ENCODE data around the gene PYGB.
"Not testable (repeated sequence)": the region's sequence is repeated elsewhere in the genome, so short reads cannot be mapped to it uniquely, and the experiment has no call there.

PYGB gene

DNA sequence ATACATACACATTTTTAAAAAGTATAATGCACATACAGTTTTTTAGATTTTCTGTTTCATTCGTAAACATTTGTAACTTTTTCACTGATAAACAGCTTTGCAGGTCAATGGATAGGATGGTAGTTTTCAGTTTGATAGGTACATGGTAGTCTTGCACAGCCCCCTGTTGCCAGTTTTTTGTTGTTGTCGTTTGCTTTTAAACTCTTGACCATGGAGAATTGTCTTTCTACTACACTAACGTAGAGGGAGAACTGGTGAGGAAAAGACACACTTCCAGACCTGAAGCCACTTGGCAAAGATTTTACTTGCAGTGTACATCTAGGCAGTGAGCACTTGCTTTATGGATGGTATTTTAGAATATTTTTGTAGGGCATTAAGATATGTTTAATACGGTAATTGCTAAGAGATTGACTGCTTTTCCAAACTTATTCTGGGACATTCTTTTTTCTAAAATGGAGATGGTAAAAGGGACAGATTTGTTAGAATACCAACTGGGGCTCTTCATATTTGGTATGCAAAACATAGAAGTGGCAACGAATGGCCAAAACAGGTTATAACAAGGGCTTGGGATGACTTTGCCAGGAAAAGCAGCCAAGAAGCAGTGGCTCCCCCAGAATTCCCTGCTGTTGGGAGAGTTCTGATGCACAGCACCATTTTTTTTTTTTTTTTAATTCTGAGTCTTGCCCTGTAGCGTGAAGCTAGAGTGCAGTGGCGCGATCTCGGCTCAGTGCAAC, 1.5 kb downstream of the PYGB start:
- DNase-seq (ENCODE audit: low read depth in 2 of 2), result no peak

DNA sequence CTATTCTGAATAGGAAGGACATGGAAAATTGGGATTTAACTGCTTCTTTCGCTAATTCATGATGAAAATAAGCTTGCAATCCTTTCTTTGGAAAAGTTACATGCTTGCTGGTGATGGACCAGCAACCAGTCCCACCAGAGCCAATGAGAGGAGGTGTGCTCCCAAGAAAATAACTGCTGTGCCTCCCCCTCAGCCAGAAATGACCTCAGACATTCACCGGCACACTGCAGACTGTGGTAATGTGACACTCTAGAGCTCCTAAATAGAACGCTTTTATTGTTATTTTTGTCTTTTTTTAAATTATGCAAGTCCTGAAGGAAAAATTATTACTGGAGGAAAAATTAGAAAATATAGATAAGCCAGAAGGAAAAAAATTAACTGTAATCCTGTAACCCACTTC, 2.6 kb downstream of the PYGB start:
- DNase-seq (ENCODE audit: low read depth in 2 of 2), result no peak

DNA sequence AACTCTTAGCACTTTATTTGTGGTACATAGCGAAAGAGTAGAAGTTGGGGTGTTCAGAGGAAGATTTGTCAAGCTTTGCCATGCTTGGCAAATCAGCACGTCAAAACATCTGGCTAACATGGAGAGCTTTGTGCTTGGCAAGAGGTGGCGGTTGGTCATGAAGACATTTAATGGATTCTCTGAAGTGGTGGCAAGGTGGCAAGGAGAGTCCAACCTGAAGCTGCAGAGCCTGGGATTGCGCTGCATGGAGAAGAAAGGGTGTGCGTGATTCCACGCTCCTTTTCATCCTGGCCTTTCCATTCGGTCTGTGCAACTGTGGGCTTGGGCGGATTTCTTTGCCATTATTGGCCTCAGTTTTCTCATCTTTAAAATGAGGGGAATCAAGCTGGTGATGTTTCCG, 3.1 kb downstream of the PYGB start:
- DNase-seq (ENCODE audit: low read depth in 2 of 2), result no peak

DNA sequence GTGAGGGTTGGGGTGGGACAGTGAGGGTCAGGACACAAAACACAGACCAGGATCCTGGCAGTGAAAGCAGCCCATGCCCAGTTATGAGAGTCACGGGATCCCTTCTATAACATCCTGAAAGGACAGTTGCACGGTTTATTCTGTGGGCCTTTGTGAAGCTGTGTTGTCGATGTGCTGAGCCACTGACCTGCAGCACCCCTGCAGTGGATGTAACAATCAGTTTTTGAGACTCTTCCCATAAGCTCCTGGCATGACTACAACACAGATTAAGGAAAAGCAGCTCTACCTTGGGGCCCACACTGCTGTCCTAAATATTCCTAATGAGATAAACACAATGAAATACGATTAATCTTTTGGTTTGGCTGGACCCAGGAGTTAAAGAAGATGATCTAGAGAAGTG, 3.7 kb downstream of the PYGB start:
- DNase-seq (ENCODE audit: low read depth in 2 of 2), result no peak

DNA sequence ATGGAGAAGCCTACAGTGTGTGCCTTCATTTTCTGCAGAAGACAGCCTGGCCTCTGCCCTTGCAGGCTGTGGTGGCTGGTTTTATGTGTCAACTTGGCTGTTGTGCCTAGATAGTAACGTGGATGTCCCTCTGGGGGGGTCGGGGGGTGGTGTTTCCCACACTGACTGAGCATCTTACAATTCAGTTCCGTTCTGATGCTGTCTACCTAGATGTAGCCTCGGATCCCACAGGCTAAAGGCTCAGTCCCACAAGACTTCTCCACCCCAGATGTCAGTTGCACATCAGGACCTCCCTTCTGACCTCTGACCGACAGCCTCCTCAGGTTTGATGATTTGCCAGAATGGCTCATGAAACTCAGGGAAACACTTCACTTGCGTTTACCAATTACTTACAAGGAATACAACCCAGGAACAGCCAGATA, 4.4 kb downstream of the PYGB start:
- DNase-seq (ENCODE audit: low read depth in 2 of 2), result no peak

DNA sequence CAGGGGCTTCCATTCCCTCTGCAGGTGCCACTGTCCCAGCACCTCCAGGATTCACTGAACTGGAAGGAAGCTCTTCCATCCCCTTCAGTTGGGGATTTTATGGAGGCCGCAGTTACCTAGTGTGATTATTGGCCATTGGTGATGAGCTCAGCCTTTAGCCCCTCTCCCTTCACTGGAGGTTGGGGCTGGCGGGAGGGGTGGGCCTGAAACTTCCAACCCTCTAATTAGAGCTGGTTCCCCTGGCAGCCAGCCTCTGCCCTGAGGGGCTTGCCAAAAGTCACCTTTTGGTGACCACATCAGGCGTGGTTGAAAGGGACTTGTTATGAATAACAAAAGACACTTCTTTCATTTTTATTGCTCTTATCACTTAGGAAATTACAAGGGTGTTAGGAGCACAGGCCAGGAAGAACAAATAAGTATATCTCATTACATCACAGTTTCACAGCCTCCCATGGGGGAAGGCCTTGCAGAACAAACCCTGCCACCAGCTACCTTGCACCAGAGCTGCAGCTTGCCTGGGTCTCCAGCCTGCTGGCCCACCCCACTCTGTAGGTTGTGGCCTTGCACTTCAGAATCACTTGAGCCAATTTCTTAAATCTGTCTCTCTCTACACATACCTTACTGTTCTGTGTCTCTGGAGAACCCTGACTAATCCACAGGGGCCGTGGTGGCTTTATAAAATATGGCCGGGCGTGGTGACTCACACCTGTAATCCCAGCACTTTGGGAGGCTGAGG, 5.0 kb downstream of the PYGB start:
- DNase-seq (ENCODE audit: low read depth in 2 of 2), result no peak

DNA sequence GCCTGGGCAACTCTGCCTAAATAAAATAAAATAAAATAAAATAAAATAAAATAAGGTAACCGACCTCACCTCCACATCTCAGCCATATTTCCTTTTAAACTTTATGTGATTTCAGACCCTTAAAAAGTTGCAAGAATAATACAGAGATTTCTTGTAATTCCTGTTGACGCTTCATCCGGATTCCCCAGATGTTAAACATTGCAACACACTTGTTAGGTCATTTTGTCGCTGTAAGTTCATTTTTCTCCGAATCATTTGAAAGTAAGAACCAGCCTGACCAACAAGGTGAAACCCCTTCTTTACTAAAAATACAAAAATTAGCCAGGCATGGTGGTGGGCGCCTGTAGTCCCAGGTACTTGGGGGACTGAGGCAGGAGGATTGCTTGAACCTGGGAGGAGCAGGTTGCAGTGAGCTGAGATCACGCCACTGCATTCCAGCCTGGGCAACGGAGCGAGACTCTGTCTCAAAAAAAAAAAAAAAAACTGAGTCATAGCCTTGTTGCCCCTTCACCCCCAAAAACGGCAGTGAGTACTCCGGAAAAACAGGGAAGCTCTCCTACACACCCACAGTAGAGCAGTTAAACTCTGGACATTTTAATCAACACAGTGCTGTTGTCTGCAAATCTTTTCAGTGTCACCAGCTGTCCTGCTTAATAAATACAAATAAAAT, 5.9 kb downstream of the PYGB start:
- no peak for DNase-seq (ENCODE audit: low read depth in 2 of 2)

DNA sequence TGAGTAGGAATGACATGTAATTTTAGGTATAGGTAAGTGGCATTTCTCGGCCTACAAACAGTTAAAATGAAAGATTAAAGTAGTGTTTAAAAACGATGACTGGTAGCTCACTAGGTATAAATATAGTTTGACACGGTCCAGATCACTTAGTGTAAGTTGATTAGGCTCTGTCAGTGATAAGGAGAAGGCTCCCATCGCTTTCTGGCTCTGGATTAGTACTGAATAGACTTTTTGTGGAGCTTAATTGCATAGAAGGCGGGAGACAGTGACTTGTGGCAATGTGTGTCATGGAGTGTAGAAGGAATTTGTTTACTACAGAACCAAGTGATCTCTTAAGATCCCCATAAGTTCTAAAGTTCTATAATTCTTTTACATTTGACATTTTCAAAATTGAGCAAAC, 6.7 kb downstream of the PYGB start:
- DNase-seq (ENCODE audit: low read depth in 2 of 2), result no peak

DNA sequence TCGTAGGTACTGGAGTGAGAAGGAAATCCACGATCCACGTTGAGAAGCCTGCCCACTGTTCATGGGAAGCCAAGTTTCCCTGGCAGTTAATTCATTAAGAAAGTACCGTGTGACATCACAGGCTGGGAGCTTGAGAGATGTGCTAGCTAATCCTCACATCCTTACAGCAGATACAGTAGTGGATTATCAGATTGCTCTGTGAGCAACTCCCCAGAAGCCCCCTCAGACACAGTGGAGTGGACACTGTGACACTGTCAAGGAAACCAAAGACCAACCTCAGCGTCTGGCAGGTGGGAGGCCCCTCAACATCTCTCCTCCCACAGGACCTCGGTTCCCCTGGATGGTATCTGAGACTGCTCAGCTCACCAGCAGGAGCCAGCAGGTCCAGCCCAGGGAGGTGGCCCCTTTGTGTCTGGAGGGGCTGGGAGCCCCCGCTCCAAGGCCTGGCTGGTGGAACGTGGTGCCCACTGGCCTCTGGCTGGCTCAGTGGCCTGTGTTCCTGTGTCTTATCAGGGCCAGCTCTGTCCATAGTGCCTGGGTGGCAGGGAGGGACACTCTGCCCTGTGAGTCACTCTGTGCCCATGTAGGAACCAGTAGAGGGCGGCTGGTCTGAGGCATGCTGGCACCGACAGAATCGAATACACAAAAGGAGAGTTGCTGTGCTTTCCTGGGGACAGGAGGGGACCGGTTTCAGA, 7.2 kb downstream of the PYGB start:
- no peak for DNase-seq (ENCODE audit: low read depth in 2 of 2)

DNA sequence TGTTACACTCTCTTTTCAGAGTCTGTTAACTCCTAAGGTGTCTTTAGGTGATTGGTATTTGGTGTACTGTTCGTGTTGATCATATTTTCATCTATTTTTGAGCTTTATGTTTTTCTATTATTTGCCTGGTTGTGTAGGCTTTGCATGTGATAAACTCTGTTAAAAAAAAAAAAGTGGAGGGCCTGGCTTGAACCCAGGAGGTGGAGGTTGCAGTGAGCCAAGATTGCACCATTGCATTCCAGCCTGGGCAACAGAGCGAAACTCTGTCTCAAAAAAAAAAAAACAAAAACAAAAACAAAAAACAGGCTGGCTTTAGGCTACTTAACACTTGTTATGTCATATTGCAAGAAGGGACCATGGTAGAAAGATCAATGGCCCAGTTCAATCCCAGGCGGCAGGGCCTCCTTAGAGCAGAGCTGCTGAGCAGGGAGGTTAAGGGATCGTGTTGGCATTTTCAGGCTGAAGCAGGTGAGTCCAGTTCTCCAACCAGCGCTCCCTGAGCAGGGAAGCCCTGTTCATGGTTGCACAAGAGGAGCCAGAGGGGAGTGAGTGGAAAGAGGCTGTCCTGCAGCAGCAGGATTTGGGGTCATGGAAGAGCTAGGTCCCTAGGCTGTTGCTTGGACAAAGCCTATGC, 8.5 kb downstream of the PYGB start:
- no peak for DNase-seq (ENCODE audit: low read depth in 2 of 2)

DNA sequence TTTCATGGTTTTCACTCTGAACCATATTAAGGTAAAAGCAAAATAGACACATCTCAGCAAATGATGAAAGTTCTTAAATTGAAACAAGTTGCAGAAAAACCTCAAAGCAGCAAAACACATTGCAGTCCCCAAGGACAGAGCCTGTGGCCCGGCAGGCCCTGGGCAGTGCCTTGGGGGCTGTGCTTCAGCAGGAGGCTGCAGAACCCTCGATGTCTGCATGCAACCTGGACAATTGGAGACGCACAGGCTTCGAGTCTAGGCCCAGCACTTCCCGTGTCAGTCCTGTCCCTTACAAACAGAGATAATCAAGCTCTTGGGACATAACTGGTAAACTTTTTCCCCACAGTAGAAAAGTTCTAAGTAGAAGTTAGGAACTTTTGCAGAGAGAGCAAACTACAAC, 9.2 kb downstream of the PYGB start:
- DNase-seq (ENCODE audit: low read depth in 2 of 2), result no peak

DNA sequence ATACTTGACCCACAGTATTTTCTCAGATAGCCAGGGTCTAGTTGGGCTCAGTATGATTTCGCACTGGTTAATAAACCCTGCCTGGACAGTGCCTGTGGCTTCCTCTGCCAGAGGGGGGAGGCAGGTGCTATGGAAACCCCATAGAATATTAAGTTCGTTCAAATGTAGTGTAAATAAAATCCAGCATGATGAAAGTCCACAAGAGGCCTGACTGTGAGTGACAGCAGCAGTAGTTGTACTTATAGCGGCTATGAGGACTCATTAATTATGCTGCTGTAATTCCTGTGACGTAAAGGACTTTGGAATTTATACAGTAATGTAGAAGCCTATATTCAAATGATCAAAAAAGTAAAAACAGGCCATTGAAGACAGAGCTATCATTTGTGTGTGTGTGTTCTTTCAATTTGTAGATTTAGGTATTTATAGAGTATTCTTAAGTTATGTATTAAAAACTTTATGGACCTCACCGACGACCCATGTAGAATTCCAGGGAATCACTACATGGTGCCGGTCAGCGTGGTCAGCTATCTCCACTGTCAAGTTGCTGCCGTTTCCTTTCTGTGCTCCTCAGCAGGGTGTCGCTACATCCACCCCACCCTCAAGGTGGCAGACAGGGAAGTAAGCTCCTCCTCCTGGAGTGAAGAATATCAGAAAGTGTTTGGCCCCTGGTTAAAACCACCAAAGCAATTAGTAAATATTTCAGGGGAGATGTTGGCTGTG, 10.0 kb downstream of the PYGB start:
- no peak for DNase-seq (ENCODE audit: low read depth in 2 of 2)

DNA sequence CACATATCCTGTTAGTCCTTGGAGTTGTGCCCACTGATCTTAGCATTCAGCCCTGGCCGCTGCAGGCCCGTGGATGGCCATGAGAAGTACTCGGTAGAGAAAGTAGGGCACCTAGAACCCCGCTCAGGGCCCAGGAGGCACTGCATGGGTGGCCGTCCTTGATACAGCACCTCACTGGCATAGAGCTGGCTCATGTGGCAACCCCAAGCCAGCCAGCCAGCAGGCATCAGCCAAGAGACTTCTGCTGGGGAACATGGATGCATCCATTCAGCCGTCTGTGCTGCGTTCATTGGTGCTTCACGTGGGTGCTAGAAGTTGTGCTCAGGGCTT, 10.6 kb downstream of the PYGB start:
- DNase-seq (ENCODE audit: low read depth in 2 of 2), result no peak

DNA sequence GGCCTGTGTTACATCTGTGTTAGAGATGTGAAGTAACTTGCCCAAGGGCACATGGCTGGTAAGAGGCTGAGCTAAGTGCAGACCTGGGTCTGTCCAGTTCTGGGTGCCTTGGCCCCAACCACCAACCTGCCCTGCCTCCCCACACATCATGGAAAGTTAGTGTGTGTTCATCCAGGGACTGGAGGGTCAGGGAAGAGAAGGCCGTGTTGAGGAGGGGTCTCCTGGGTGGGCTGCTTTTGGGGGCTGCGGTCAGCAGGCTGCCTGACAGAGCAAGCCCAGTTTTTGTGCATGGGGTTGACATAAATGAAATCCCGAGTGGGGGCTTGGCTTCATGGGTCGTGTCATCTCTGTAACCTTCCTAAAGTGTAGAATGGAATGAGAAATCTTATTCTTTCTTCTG, 10.9 kb downstream of the PYGB start:
- no peak for DNase-seq (ENCODE audit: low read depth in 2 of 2)

DNA sequence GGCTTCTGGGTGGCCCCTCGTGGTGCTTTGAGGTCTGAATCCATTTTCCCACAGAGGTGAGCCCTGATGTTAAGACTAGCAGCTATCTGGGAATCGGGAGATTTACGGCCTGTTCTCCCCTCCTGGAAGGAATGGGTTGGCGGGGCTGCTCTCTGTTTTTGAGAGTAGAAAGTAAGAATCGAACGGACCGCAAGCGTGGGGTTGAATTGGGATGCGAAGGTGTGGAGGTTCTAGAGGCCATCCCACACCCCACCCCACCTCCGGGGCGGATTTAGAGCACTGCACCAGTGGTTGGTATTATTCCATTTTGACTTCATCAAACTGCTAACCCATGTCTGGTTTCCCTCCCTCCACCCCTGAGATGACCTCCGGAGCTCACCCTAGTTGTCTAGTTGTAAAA, 11.5 kb downstream of the PYGB start:
- no peak for DNase-seq (ENCODE audit: low read depth in 2 of 2)

DNA sequence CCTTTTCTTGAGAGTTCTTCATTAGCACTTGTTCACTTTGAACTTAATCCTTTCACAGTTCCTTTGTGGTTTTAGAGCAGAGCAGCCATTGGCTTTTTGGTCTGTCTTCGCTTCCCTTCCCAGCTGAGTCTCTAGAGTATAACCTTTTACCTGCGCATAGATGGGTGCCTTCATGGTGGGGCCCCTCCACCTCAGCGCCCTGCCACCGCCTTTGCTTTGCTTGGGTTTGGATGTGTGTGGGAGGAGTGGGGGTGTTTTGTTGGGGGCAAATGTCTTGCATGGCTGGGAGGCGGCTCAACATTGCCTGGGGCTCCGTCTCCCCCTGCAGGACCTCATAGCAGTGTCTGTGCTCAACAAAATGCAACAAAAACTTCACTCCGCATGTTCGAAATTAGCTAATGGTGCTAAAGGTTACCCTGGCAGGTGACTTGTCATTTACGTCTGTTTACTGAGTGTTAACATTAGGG, 11.9 kb downstream of the PYGB start:
- no peak for DNase-seq (ENCODE audit: low read depth in 2 of 2)

DNA sequence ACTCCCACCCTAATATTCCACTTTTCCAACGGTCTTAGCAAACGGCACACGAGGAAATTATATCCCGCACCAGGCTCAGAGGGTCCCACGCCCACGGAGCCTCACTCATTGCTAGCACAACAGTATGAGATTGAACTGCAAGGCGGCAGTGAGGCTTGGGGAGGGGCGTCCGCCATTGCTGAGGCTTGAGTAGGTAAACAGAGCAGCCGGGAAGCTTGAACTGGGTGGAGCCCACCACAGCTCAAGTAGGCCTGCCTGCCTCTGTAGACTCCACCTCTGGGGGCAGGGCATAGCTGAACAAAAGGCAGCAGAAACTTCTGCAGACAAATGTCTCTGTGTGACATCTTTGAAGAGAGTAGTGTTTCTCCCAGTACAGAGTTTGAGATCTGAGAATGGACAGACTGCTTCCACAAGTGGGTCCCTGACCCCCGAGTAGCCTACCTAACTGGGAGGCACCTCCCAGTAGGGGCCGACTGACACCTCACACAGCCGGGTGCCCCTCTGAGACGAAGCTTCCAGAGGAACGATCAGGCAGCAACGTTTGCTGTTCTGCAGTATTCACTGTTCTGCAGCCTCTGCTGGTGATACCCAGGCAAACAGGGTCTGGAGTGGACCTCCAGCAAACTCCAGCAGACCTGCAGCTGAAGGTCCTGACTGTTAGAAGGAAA, 13.0 kb downstream of the PYGB start:
- not testable (repeated sequence) for DNase-seq (ENCODE audit: low read depth in 2 of 2)

DNA sequence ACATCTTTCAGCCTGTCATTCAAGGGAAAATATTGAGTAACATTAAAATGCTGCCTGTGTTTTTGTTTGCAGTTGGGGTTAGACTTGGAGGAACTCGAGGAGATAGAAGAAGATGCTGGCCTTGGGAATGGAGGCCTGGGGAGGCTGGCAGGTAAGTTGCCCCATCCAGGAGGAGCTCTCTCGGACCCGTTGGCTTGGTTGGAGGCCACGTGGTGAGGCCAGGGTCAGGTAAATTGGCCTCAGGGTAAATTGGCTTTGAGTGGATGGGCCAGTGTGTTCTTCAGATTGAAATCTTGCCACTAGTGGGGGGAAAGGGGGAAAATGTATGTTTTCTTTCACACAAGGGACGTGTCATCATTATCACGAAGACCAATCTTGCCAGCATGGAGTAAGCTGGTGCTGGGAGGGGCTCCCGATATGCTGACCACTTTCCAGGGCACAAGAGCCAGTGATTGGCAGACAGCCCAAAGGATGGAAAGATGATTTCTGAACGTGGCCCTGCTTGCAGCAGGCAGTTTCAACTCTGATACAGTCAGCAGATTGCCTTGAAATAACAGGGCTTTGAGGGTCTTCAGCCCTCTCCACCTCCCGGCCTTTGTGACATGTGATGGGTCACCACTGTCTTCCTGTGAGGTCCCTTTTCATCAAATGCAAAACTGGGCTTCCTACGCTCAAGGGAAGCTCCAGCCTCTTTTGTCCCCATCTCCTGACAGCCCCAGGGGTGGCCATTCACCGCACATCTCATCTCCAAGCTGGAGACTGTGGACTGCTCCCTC, 21.4 kb downstream of the PYGB start:
- no peak for DNase-seq (ENCODE audit: low read depth in 2 of 2)

DNA sequence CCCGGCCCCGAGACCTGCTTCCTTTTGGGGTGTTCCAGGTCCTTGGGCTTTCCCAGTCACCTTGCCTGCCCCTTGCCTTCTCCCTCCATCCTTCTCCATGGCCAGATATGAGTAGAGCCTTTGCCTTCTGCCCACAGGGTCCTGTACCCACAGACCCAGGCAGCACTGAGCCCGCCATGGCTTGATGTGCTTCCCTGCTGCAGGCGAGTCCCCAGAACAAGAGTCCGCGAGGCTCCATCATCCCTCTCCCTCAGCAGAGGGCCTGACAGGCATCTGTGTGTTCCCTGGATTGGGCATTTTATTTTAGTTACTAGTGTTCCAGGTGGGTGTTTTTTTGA, 21.9 kb downstream of the PYGB start:
- DNase-seq (ENCODE audit: low read depth in 2 of 2), result no peak

DNA sequence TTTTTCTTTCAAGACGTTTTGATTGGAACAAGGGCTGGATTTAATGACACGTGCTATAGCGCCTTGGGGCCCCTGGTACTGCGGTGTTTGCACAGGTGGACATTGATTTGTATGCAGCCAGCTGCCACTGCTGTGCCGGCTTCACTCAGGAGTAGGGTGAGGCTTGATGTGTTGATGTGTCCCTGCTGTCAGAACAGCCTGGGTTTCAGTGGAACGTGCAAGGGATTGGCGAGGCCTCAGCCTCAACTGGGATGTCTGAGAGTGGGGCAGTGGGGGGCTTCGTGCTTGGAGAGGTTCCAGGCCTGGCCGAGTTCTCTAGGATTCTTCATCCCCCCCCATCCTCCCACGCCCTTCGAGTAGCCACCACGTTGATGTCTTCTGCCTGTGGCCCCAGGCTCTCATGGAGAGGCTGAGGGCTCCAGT, 23.0 kb downstream of the PYGB start:
- no peak for DNase-seq (ENCODE audit: low read depth in 2 of 2)

All from stimulated activated CD8-positive, alpha-beta memory T cell treated with anti-CD3 and anti-CD28 coated beads, Interleukin-7, amount 100 ng/mL, for 1 hour (primary cell).